Neural cell (in vitro differentiated cells): Measurements from ENCODE around the gene KLHL10.

ENCODE experiments used
- CTCF ChIP-seq: fragments of 450-650 bp; IDR thresholded peaks from 2 replicates; pipeline ENCODE4 v1.5.1; 2014; ENCODE audit warnings: antibody characterized with exemption, mild to moderate bottlenecking, moderate library complexity; ENCODE audit not compliant: poor library complexity, severe bottlenecking
- EP300 ChIP-seq: fragments of 450-650 bp; conservative IDR thresholded peaks from 2 replicates; pipeline ENCODE4 v1.6.1; 2014; ENCODE audit warnings: antibody characterized with exemption, mild to moderate bottlenecking, moderate library complexity; ENCODE audit not compliant: poor library complexity, severe bottlenecking
- EZH2 ChIP-seq: fragments of 200-600, 300-800 bp; shearing (Covaris generic), sonication (generic); IDR thresholded peaks from 2 replicates; pipeline ENCODE4 v1.6.1; 2014; ENCODE audit warnings: antibody characterized with exemption, low read length, borderline replicate concordance, mild to moderate bottlenecking; ENCODE audit not compliant: insufficient read depth, poor library complexity, severe bottlenecking
- MXI1 ChIP-seq: fragments of 450-650 bp; conservative IDR thresholded peaks from 2 replicates; pipeline ENCODE4 v1.6.1; 2014; ENCODE audit warnings: antibody characterized with exemption, mild to moderate bottlenecking; ENCODE audit not compliant: poor library complexity, severe bottlenecking
- POLR2AphosphoS5 ChIP-seq: IDR thresholded peaks from 2 replicates; pipeline ENCODE4 v1.6.1; 2012
- RAD21 ChIP-seq: fragments of 450-650 bp; conservative IDR thresholded peaks from 2 replicates; pipeline ENCODE4 v1.6.1; 2014; ENCODE audit warnings: antibody characterized with exemption, mild to moderate bottlenecking, moderate library complexity
- REST ChIP-seq: IDR thresholded peaks from 2 replicates; pipeline ENCODE4 v1.6.1; 2012; ENCODE audit warnings: borderline replicate concordance
- SMC3 ChIP-seq: fragments of 450-650 bp; conservative IDR thresholded peaks from 2 replicates; pipeline ENCODE4 v1.6.1; 2014; ENCODE audit warnings: antibody characterized with exemption, mild to moderate bottlenecking, moderate library complexity; ENCODE audit not compliant: poor library complexity
- TAF1 ChIP-seq: IDR thresholded peaks from 2 replicates; pipeline ENCODE4 v1.6.1; 2012; ENCODE audit warnings: low read depth

GRCh38 chr17:41821776-41822175 lies 15.8 kb upstream of the KLHL10 start:
- TF ChIP-seq RAD21 (no peak), CTCF (no peak), TAF1 (no peak), MXI1 (no peak), EZH2 (no peak), POLR2AphosphoS5 (no peak), EP300 (no peak), SMC3 (no peak), REST (no peak)
